Glomerular endothelial cell (primary cell): Measurements from ENCODE around the gene ETV5. TPM values are rescaled to one million over a fixed set of nuclear protein-coding genes. Genes with fewer than 3 reads are reported as not detected.
A peak's percentile ranks its signal among the peaks of the same experiment; 100 is the strongest.

Source experiments
- DNase-seq: peaks from one replicate; pipeline ENCODE4 v3.0.0-alpha.2; 2011; ENCODE audit warnings: low read depth, low spot score; ENCODE audit errors: extremely low read depth
- total RNA-seq: library from RNA; depleted of rRNA; stranded (reverse); fragments of >200 nt; gene quantifications from 2 replicates; pipeline ENCODE4 v1.2.3, GENCODE V29; 2015

ETV5 gene
- total RNA-seq, 1 donor from 2014 or later = 20.4 TPM

DNA sequence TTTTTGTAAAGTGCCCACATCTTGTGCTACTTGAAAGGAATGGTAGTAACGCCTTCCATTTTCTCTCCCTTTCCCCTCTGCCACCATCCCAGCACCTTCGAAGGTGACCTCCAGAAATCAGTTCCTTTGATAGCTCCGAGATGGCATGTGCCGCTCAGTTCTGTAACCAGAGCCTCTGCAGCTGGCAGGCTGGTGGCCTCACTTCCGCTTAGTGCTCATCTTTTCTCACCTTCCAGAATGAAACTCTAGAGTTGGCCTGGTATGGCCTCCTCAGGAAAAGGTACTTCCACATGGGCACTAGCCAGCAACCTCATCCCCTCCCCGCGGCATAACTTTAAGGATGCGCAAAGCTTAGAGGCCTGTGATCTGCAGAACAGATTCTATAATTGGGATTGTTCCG lies 38.8 kb downstream of the ETV5 start:
- DNase-seq = no peak

DNA sequence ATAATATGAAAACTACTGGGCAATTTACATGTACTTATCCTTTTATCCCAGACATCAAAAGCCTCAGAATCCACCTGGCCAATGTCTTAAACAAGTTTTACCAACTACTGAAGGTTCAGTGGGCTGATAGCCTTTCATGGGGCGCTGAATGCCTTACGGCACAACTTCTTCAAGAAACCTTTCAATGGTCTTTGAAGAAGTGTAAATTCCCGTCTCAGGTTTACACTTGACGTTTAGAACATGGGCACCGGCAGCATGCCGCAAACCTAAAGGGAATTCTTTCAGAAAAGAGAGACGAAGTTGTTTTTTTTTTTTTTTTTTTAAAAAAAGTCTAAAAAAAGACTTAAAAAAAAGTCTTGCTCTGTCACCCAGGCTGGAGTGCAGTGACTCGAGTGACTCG lies 39.7 kb downstream of the ETV5 start:
- no peak for DNase-seq

DNA sequence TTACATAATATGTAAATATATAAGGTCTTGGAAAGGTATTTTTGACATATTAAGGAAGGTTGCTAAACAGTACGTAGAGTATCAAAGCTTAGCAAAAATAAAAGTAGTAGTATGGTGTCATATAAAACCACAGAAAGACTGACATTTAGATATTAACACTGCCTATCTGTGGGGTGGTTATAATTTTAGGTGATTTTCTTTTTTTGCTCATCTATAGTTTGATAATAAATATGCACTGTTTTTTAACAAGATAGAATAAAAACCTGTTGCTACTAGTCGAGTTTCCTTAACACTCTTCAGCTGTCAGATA lies 40.7 kb downstream of the ETV5 start:
- DNase-seq = no peak

DNA sequence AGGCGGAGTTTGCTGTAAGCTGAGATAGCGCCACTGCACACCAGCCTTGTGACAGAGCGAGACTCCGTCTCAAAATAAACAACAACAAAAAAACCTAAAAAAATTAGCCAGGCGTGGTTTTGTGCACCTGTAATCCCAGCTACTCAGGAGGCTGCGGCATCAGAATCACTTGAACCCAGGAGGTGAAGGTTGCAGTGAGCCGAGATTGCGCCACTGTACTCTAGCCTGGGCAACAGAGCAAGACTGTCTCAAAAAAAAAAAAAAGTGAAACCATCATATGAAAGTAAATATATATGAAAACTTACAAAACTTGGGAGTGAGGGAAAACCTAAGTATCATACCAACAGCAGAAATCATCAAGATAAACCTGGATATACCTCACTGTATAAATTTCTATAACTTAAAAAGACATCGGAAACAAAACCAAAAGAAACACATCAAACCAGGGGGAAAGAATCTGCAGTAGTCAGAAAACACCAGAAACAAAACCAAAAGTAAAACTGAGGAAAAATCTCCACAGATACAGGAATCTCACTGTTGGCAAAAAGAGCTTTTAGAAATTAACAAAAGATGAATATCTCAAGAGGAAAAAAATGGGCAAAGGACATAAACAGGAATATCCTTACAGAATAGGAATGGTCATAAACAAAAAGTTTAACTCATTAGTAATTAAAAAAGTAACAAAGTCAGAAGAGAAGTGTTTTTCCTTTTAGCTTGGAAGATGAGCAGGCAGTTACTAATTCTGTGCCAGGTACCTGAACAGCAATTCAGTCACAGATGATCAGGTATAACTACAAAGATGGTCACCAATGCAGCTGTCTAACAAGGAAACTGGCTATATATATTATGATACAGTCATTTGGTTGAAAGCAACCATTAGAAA lies 41.3 kb downstream of the ETV5 start:
- no peak for DNase-seq

DNA sequence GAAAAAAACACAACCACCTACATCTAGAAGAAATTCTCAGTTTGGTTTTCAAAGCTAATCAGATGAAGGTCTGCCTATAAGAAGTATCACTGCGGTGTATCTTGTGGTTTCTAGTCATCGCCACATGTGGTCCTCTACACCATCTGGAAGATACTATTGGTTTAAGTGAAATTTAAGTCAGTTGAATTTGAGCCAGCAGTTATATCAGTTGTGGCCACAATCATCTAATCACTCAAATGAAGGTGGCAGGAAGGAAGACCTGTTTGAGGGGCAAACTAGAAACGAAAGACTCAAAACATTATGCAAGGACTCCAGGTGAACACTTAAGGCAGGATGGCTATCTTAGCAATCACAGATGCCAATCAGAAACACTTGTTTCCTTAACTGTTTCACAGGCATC lies 48.7 kb downstream of the ETV5 start:
- no peak for DNase-seq

DNA sequence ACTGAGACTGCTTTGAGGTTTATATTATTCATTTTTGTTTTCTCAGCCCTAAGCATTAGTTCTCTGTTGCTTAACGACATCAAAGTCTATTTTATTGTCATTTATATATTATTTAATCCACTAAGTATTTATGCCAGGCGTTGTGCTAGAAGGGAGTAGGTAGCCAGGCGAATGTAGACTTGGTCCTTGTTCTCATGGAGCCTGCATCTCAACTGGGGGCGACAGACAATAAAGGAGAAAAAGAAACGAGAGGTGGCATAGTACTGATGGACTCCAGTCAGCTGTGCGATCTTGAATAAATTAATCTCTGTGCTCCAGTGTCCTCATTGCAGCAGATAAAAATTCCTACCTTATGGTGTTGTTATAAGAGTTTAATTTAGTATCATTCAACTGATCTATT lies 49.7 kb downstream of the ETV5 start:
- no peak for DNase-seq

DNA sequence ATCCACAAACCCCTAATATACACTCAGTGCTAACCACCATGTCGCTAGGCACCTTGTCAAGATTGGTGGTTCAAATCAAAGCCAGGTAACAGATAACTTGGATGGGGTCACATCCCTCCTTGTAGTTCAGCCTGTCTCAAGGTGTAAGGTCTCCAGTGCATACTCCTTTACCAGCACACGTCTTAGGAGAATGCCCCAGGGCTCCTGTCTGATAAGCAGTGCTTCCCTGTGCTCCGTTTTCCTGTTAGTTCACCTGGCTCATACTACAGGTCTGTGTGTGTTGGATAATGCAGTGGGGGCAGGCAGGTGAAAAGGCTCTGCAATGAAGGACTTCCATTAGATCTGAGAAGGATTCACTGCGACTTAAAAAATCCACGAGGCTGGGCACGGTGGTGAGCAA lies 50.7 kb downstream of the ETV5 start:
- DNase-seq = no peak

DNA sequence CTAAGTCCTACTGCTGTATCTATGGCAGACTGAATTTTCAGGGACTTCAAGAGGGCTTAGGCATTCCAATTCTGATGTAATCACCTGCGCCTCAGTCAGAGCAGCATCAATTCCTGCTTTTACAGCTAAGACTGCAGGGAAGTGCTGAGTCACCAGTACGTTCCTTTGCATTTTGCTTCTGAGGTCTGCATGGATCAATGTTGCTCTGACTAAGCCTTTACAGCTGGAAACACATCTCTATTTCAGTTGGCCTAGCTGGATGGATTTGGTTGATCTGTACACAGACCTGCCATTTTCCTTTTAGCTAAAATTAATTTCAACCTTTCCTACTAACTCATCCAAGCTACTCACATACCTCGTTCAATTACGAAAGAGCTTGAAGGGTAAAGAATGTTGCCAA lies 51.3 kb downstream of the ETV5 start:
- DNase-seq = no peak

DNA sequence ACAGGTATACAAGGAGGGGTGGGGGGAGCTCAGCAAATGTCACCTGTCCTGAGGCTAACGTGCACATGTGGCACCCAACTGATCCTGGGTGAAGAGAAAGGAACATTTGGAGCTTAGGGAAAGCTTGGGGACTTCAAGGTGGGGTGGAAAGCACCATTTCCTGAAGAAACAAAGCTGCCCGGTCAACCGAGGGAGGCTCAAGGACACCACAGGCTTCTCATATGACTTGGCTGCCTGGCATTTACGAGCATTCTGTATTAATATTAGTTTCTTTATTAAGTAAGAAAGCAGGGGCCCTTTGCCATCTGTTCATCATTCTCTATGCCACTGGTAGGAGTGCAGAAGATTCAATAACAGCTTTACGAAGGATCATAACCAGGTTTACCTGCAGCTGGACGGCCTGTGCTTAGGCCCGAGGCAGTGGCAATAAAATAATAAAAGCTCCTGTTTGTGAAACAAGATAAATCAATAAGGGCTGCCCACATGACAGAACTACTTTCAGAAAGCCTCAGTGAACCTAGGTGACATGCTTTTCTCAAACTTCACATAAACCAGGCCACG lies 54.0 kb downstream of the ETV5 start:
- no peak for DNase-seq

DNA sequence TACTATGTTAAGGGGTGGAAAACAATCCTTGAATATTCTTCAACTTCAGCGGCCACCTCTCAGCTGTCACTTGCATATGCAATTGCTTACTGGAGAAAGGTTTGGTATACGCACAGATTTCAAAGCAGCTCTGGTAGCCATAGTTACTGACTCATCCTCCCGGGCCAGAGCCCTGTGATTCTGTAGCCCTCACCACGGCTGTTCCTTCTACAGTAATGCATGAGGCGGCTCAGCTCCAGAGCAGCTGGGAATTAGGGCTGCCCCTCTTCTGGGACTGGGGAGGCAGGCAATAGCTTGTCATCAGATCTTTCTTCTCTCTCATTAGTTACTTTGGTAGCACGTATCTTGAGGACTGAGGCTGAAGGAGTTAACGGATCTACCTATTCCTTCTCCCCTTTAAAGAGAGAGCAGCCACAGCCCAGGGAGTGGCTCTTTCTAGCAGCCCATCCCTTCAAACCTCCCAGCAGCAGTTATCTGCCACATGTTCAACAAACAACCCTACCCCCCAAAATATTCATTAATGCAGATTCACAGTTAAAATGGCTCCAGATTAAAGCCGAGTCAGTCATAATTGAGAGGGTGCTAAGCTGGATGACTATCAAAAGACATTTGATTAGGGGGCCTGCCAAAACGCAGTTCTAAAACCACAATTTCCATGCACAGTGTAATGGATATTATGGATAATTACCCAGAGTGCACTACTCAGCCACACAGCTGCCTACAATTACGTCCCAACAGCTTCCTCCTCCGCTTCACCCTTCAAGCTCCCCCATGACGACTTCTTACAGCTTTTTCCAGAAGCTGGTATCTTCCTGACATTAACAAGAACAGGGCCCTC lies 54.7 kb downstream of the ETV5 start:
- no peak for DNase-seq

DNA sequence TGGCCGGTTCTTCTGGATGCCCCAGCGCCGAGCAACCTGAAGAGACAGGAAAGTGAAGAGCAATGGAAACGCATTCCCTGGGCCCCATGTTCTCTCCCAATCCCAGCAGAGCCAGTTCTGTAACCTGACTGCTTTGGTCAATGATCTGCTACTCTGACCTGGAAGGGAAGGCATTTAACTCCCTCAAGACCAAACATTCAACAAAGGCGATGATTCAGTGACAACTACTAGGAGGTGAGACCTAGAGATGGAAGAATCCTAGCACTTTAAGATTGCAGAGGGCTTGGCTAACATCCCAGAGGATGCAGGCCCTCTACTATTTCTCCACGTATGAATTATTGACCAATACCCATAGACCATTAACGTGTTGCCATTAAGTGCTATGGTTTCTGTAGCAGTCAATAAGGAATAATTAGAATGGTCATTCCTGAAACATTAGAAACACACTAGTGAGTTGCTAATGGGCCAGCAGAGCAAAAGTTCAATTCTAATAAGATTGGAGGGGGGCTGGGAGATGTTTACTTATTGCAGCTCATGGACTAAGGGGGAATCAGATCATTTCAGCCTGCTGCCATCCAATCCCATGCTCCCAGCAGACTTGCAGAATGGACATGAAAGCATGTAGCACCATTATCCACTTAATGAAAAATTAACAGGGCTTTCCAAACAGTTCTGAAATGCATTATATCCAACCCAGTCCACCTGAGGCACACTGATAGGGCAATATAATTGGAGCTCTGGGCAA lies 56.6 kb downstream of the ETV5 start:
- DNase-seq = no peak

DNA sequence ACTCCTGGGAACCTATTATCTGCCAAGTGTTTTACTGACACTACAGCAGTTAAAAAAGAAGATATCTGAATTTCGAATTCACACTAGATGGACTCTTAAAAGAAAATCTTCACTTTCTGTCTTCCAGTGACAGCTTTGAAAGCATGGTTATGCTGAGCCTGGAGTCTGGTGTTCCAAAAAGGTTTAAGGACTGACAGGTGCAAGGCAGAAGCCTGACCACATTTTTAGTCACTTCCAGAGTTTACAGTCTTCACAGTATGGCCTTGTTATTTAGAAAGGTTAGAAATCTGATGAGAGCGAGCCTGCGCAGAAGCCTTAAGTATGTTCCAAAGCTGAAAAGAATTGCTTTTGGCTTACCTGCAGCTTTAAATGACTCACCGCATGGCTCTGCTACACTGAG lies 59.9 kb downstream of the ETV5 start:
- no peak for DNase-seq

DNA sequence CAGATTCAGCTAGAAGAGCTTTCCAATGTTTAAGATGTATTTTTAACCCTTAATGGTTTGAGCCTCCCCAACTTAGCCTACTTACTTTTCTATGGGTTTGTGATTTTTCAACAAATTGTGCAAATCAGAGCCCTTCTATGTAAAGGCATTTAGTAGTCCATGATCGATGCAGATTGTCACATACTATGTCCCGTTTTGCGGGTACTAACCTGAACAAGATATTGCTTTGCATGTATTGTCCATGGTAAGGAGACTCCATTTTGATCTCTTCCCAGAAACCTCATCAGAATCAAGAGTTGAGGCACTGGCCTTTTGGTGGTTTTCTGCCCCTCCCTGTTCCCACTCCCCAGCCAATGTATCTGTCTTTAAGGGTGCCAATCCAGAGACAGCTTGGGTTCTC lies 60.8 kb downstream of the ETV5 start:
- no peak for DNase-seq

DNA sequence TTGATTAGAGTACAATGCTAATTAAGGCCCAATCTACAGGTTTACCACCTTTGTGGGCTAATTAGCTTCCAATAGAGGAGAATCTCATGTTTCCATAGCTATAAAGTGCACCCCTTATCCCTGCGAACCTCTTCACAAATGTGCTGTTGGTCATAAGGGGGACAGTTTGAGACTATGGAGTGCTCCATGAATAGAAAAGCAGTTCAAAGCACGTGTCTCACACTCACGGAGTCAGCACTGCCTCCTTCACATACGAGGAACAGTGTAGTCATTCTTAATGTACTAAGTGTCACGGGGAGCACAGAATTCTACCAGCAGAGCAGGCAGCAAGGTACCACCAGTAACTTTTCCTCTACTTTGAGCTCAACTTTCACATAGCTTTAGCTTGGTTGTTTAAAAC lies 62.1 kb downstream of the ETV5 start:
- no peak for DNase-seq

DNA sequence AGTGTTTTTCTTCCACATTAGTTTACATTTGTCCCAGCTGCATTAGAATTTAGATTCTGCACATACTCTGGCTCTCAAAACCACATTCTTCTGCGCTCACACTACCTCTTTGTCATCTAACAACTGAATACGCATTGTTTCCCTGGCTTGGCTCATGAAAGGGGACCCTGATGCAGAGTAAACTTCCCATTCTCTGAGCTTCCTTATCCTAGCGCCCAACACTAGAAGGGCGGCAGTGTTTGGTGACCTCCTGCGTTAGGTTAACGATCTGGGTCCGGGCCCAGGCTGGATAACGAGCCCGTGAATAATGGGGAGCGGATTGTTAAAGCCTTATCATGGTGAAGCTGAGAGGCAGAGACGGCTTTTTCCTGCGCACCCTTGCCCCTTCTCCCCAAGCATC lies 63.9 kb downstream of the ETV5 start:
- DNase-seq = peak; percentile 9

DNA sequence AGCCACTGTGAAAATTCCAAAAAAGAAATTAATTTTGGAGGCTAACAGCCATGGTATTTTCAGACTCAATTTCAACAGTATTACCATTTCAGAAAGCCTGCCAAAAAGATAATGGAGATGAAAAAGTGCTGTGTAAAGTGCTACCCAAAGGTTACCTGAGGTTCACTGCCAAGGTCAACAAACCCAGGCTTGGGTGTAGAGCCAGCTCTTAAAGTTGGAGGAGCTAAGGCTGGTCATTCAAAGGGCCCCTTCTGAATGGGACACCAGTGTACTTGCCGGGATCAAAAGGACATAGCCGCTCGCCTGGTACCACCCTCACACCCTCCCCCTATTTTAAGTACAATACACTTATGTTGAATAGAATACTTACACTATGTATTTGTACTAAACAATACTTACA lies 64.5 kb downstream of the ETV5 start:
- no peak for DNase-seq

DNA sequence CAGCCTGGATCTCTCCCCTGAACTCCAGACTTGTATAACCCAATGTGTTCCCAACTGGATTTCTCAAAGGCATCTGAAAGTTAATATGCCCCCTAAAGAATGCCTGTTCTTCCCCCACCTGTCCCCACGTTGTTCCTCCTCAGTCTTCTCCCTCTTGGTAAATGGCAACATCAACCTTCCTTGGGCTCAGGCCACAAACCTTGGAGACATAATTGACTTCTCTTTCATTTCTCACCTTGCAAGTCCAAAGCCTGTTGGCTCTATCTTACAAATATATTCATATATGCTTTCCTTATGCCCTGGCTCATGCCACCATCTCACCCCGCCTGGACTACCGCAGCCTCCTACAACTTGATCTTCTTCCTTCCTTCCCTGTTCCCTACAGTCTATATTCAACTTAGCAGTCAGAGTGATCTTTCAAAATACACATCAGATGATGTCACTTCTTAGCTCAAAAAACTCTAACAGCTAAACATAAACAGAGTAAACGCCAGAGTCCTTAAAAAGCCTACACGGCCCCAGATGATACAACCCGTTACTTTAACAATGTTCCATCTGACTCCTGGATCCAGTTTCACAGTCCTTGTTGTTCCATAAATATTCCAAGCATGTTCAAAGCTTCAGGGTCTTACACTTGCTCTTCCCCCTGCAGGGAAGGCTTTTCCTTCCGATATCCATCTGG lies 66.2 kb downstream of the ETV5 start:
- DNase-seq = no peak

DNA sequence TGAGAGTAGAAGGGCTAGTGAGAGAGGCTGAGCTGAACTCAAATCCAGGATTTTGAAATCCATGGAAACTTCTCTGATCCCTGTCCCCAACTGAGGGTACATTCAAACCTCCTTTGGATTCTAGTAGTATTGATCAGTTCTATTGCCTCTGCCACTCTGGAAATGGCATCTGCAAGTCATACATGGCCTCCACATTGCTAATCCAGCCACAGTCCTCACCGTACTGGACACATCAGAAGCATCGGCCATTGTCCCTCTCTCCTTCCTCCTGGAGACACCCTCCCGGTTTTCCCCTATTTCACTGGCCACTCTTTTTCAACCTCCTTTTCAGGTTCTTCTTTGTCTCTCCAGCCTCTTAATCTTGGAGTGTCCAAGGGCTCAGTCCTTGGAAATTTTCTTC lies 66.9 kb downstream of the ETV5 start:
- no peak for DNase-seq

DNA sequence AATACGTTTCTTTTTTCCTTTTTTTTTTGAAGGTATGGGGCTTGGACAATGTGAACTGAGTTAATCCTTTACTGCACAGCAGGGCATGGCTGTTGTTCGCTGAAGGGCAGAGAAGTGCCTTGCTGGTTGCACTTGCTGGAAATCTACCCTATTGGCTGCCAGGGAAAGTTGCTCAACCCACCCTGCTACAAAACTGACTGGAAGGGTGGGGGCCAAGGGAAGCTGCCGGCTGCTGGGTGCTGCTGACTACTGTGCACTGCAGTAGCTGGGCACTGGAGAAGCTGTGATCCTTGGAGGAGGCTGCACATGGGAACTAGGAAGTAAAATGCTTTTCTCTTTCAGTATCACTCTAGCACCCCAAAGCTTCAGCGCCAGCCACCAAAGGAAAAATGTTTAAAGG lies 70.5 kb downstream of the ETV5 start:
- DNase-seq = no peak

DNA sequence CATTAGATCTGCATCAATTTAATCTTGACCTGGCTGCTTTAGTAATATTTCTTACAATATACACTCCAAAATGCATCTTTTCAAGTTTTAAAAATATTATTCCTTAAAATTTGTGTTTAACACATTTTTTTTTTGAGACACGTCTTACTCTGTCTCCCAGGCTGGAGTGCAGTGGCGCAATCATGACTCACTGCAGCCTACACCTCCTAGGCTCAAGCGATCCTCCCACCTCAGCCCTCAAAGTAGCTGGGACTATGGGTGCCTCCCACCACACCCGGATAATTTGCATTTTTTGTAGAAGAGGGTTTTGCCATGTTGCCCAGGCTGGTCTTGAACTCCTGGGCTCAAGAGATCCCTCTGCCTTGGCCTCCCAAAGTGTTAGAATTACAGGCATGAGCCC lies 73.6 kb downstream of the ETV5 start:
- DNase-seq = no peak

DNA sequence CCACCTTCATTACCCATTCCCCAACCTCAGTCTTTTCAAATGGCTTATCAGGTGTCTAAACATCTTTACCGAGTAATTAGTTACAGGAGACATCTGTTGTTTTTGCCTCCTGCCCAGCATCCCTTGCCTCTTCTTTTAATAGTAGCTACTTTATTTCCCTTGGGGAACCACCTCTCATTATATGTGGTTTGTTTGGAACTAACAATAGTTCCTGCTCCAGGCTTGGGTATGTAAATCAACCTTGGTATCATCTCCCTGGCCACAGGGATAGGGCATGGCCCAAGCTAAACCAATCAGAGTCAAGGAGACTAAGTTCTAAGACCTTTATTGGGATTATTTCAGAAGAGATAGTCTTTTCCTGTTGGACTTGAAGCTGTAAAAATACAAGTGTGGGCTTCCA lies 76.6 kb downstream of the ETV5 start:
- DNase-seq = no peak
